H1 (cell line): ENCODE data around the gene CCDC88A. TPM values are rescaled to one million over a fixed set of nuclear protein-coding genes. Genes with fewer than 3 reads are reported as not detected.

Source experiments
- CTCF ChIA-PET: fragments of 300-600 bp; sonication (Branson Sonifier 250); formaldehyde crosslinking; loops from one replicate; lab custom pipeline; 2021; ENCODE audit not compliant: partially characterized antibody; lab: Charles Lee
- POLR2A ChIA-PET: fragments of 300-600 bp; sonication (Branson Sonifier 250); formaldehyde crosslinking; loops from one replicate; lab custom pipeline; 2021; ENCODE audit warnings: inconsistent platforms; ENCODE audit not compliant: partially characterized antibody; lab: Charles Lee
- DNase-seq, 2 experiments: peaks; one replicate each; pipeline versions ENCODE4 v3.0.0 to v3.0.0-alpha.2; 2010 to 2022; ENCODE audit warnings: low spot score in 2 of 2, low read depth in 1 of 2, mixed read lengths in 1 of 2
- FAIRE-seq: peaks from 2 replicates; lab custom pipeline; 2011; peaks lifted over from hg19 to GRCh38; lab: Jason Lieb, UNC
- H2AFZ ChIP-seq: 2 replicates; pipeline ENCODE4 v1.8.1; 2012; ENCODE audit warnings: low read length, inconsistent platforms
- H2AK5ac ChIP-seq: 2 replicates; pipeline ENCODE4 v1.6.1; 2013; ENCODE audit warnings: low read depth, low read length
- H2BK120ac ChIP-seq: replicated peaks from 2 replicates; pipeline ENCODE3; 2013; ENCODE audit warnings: low read depth, low read length, inconsistent platforms
- H2BK12ac ChIP-seq: 2 replicates; pipeline ENCODE4 v1.6.1; 2013; ENCODE audit warnings: low read depth, low read length
- H2BK15ac ChIP-seq: 2 replicates; pipeline ENCODE4 v1.6.1; 2013; ENCODE audit warnings: low read length
- H2BK20ac ChIP-seq: 2 replicates; pipeline ENCODE4 v1.6.1; 2013; ENCODE audit warnings: low read length
- H2BK5ac ChIP-seq: 2 replicates; pipeline ENCODE4 v1.6.1; 2013; ENCODE audit warnings: low read depth, low read length
- H3K14ac ChIP-seq: 2 replicates; pipeline ENCODE4 v1.6.1; 2013; ENCODE audit warnings: inconsistent platforms; ENCODE audit not compliant: insufficient read length
- H3K18ac ChIP-seq: 2 replicates; pipeline ENCODE4 v1.6.1; 2013; ENCODE audit warnings: low read length; ENCODE audit errors: extremely low read depth
- H3K23ac ChIP-seq: 2 replicates; pipeline ENCODE4 v1.6.1; 2013; ENCODE audit warnings: inconsistent platforms; ENCODE audit not compliant: insufficient read length
- H3K23me2 ChIP-seq: 2 replicates; pipeline ENCODE4 v1.6.1; 2013; ENCODE audit warnings: low read depth, low read length
- H3K27ac ChIP-seq: 2 replicates; pipeline ENCODE4 v1.6.1; 2011; ENCODE audit warnings: low read depth, low read length, inconsistent platforms
- H3K27me3 ChIP-seq, 4 experiments: replicated peaks in 1 of 4; 1 replicate in 1 of 4; 2 replicates in 3 of 4; pipeline versions ENCODE4 v1.6.1 to v1.8.1; 2011 to 2013; ENCODE audit warnings: low read length in 3 of 4, mild to moderate bottlenecking in 3 of 4, inconsistent platforms in 2 of 4, mixed read lengths in 2 of 4, moderate library complexity in 1 of 4; ENCODE audit not compliant: control insufficient read depth in 3 of 4, insufficient read depth in 3 of 4; ENCODE audit errors: extremely low read depth in 1 of 4
- H3K36me3 ChIP-seq, 4 experiments: 2 replicates each; pipeline versions ENCODE4 v1.6.1 to v1.8.1; 2011 to 2013; ENCODE audit warnings: mild to moderate bottlenecking in 4 of 4, low read length in 3 of 4, moderate library complexity in 2 of 4, control low read depth in 1 of 4, inconsistent platforms in 1 of 4; ENCODE audit not compliant: insufficient read depth in 4 of 4, control insufficient read depth in 2 of 4
- H3K4ac ChIP-seq: replicated peaks from 2 replicates; pipeline ENCODE3; 2013; ENCODE audit warnings: low read length, low read depth, mixed read lengths, inconsistent platforms; ENCODE audit not compliant: insufficient read length
- H3K4me1 ChIP-seq, 4 experiments: replicated peaks in 1 of 4; 1 replicate in 1 of 4; 2 replicates in 3 of 4; pipeline versions ENCODE4 v1.6.1 to v1.8.1; 2011 to 2013; ENCODE audit warnings: low read length in 3 of 4, inconsistent platforms in 2 of 4, mixed read lengths in 1 of 4; ENCODE audit not compliant: insufficient read depth in 4 of 4, control insufficient read depth in 3 of 4
- H3K4me2 ChIP-seq, 2 experiments: 2 replicates each; pipeline versions ENCODE4 v1.6.1 to v1.8.1; 2011 to 2013; ENCODE audit warnings: low read depth in 2 of 2, low read length in 2 of 2, control low read depth in 1 of 2, inconsistent platforms in 1 of 2, mild to moderate bottlenecking in 1 of 2; ENCODE audit not compliant: insufficient read depth in 1 of 2
- H3K4me3 ChIP-seq, 4 experiments: fragments of 200-600, 300-600 bp in 1 of 4; sonication (generic), shearing (Covaris generic), sonication (Bioruptor Twin) in 1 of 4; 2 replicates each; pipeline versions ENCODE4 v1.5.1 to v1.8.1; 2011 to 2016; ENCODE audit warnings: low read length in 4 of 4, low read depth in 3 of 4, control low read depth in 2 of 4, inconsistent platforms in 2 of 4, mild to moderate bottlenecking in 2 of 4, mixed read lengths in 1 of 4, moderate library complexity in 1 of 4; ENCODE audit not compliant: insufficient read depth in 2 of 4; ENCODE audit errors: extremely low read depth in 1 of 4
- H3K56ac ChIP-seq: replicated peaks from 2 replicates; pipeline ENCODE3; 2013; ENCODE audit warnings: low read depth, mild to moderate bottlenecking, mixed read lengths, low read length, inconsistent platforms; ENCODE audit not compliant: insufficient read length
- H3K79me1 ChIP-seq: 2 replicates; pipeline ENCODE4 v1.6.1; 2013; ENCODE audit warnings: low read depth, low read length, control low read depth
- H3K79me2 ChIP-seq, 2 experiments: 2 replicates each; pipeline versions ENCODE4 v1.6.1 to v1.8.1; 2012 to 2013; ENCODE audit warnings: low read length in 2 of 2, mild to moderate bottlenecking in 2 of 2, inconsistent platforms in 1 of 2; ENCODE audit not compliant: insufficient read depth in 2 of 2, control insufficient read depth in 1 of 2
- H3K9ac ChIP-seq, 4 experiments: replicated peaks in 1 of 4; 1 replicate in 1 of 4; 2 replicates in 3 of 4; pipeline versions ENCODE4 v1.6.1 to v1.8.1; 2011 to 2013; ENCODE audit warnings: low read depth in 3 of 4, low read length in 3 of 4, control low read depth in 2 of 4, mild to moderate bottlenecking in 2 of 4, moderate library complexity in 2 of 4, inconsistent platforms in 1 of 4; ENCODE audit errors: extremely low read depth in 1 of 4
- H3K9me3 ChIP-seq, 2 experiments: 2 replicates each; pipeline versions ENCODE4 v1.6.1 to v1.8.1; 2012 to 2013; ENCODE audit warnings: mild to moderate bottlenecking in 2 of 2, moderate library complexity in 2 of 2, control low read depth in 1 of 2, inconsistent platforms in 1 of 2, low read depth in 1 of 2, low read length in 1 of 2, mixed read lengths in 1 of 2; ENCODE audit not compliant: insufficient read depth in 2 of 2
- H4K20me1 ChIP-seq, 2 experiments: replicated peaks in 1 of 2; 2 replicates each; pipeline versions ENCODE3 to v1.8.1; 2011 to 2013; ENCODE audit warnings: inconsistent platforms in 2 of 2, low read length in 2 of 2, mild to moderate bottlenecking in 1 of 2; ENCODE audit not compliant: insufficient read depth in 2 of 2, control insufficient read depth in 1 of 2
- H4K5ac ChIP-seq: 2 replicates; pipeline ENCODE4 v1.6.1; 2013; ENCODE audit warnings: low read length, low read depth, mixed read lengths, inconsistent platforms; ENCODE audit not compliant: insufficient read length
- H4K8ac ChIP-seq: 2 replicates; pipeline ENCODE4 v1.8.0; 2013; ENCODE audit warnings: mild to moderate bottlenecking, moderate library complexity, low read length, inconsistent platforms; ENCODE audit not compliant: insufficient read depth; ENCODE audit errors: extremely low read depth
- H4K91ac ChIP-seq: replicated peaks from 2 replicates; pipeline ENCODE3; 2013; ENCODE audit warnings: low read length, mixed read lengths, inconsistent platforms; ENCODE audit not compliant: insufficient read length
- TAF1 ChIP-seq: IDR thresholded peaks from 2 replicates; pipeline ENCODE4 v1.6.1; 2011; ENCODE audit warnings: mild to moderate bottlenecking, low read depth, low read length
- WGBS, 2 experiments: shearing (Covaris generic) in 1 of 2; methylation state at CpG; one replicate each; pipeline versions ENCODE4 v1.1.6 to v1.1.7; 2013 to 2015; ENCODE audit warnings: low lambda C conversion rate in 2 of 2, mixed read lengths in 2 of 2, inconsistent platforms in 1 of 2, low coverage in 1 of 2, missing lambda C conversion rate in 1 of 2; ENCODE audit not compliant: insufficient replicate concordance in 2 of 2, insufficient coverage in 1 of 2, insufficient read length in 1 of 2; ENCODE audit errors: extremely low coverage in 1 of 2, missing lambda C conversion rate in 1 of 2; 5-methylcytosine and 5-hydroxymethylcytosine counted together
- polyA plus RNA-seq, 7 experiments: library from polyadenylated mRNA; depleted of rRNA in 3 of 7; stranded (reverse) in 5 of 7; unstranded in 2 of 7; fragments of >200 nt in 5 of 7; fragments of 200-250 nt in 2 of 7; gene quantifications; 1 replicate in 5 of 7; 2 replicates in 1 of 7; 4 replicates in 1 of 7; pipeline versions ENCODE4 v1.2.1 to v1.2.3, GENCODE V29; 2011 to 2013; ENCODE audit warnings: missing spikeins in 2 of 7, mixed read lengths in 2 of 7
- total RNA-seq: library from RNA; stranded (reverse); fragmentation: NEBNext Ultra II Directional; extraction: Animal tissue kit (Norgen Biotek cat#: 25700); gene quantifications from 2 replicates; pipeline ENCODE4 v1.2.1, GENCODE V29; 2021

CCDC88A gene
- total and polyA plus RNA-seq, 2 of the 8 experiments (the other 6 are each of a cell fraction or from before 2014, with no cell fraction given): 27.0 to 98.0 TPM

GRCh38 chr2:55358451-55358850 lies 61.2 kb downstream of the CCDC88A start:
- Histone ChIP-seq H4K91ac (no peak overlapping the region), H3K9ac (no peak overlapping the region), H3K18ac (no peak overlapping the region), H2BK12ac (no peak overlapping the region), H3K23me2 (no peaks in the 10 kb centered on the region), H2AFZ (no peak overlapping the region), H3K4me1 (no peaks in the 10 kb centered on the region), H3K23ac (no peak overlapping the region), H2BK5ac (no peak overlapping the region), H3K27me3 (no peaks in the 10 kb centered on the region), H3K14ac (no peak overlapping the region), H2BK20ac (no peak overlapping the region), H3K27ac (no peak overlapping the region), H2BK15ac (no peak overlapping the region), H3K4ac (no peak overlapping the region), H3K79me1 (no peaks in the 10 kb centered on the region), H3K79me2 (no peaks in the 10 kb centered on the region), H3K36me3 (peaks cover 0 to 24% (median 2%) of the 10 kb centered on the region in 4 experiments; a peak in 3 of 8 replicates), H3K56ac (no peak overlapping the region), H3K4me2 (no peak overlapping the region), H4K8ac (no peak overlapping the region), H3K4me3 (no peak overlapping the region), H3K9me3 (no peaks in the 10 kb centered on the region), H2AK5ac (no peak overlapping the region), H2BK120ac (no peak overlapping the region), H4K20me1 (no peaks in the 10 kb centered on the region), H4K5ac (no peak overlapping the region)
- DNase-seq: no peak
- WGBS, 2 experiments: 57% methylated on average over 1 of the region's 1 CpG; no CpG with 5 or more reads in 1 of the 2 experiments
- FAIRE-seq: no peak
- TF ChIP-seq TAF1: no peak
- CTCF ChIA-PET: interaction anchor here (0.6 kb wide), 1 partner anchor 1484 kb away, joined by 3 read pairs; no protein-coding TSS in a partner anchor
- POLR2A ChIA-PET: no interaction called here
